Sigmoid colon (tissue), 4 donors: Measurements from ENCODE around the gene BST2.

Experiments
- EP300 ChIP-seq, 4 donors: sonication (generic); formaldehyde crosslinking; IDR thresholded peaks; one replicate each; pipeline ENCODE4 v1.6.1; 2017; ENCODE audit warnings: antibody characterized with exemption in 4 of 4
- POLR2AphosphoS5 ChIP-seq, 4 donors: sonication (generic); formaldehyde crosslinking; IDR thresholded peaks; one replicate each; pipeline ENCODE4 v1.6.1; 2017; ENCODE audit warnings: antibody characterized with exemption in 4 of 4
- TF ChIP-seq, protein P1 (sequence below), 4 experiments: fragments of 450-650 bp in 3 of 4; fragments of 200-600 bp in 1 of 4; IDR thresholded peaks; one replicate each; pipeline ENCODE4 v1.5.1; 2016 to 2019; ENCODE audit warnings: antibody characterized with exemption in 4 of 4, mild to moderate bottlenecking in 3 of 4, moderate library complexity in 2 of 4

DNA sequence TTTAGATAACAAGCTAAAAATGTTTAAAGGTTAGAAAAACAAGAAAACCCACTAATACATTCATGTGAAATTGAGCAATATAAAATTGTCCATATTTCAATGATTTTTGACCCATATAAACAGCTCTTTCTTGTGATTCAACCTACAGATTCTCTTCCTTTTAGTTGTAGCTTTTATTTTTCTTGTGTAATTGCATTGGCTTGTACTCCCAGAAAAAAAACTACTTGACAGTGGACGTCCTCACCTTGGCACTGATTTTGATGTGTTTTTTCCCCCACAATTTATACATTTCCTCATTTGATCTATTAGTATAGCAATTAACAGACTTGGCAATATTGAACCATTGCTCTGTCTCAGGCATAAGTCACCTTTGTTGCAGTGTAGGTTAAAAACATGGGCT, 16.1 kb downstream of the BST2 start:
- TF ChIP-seq POLR2AphosphoS5 (IDR thresholded peaks at IDR 0.05) (no peak), EP300 (IDR thresholded peaks at IDR 0.05) (no peak)
- TF ChIP-seq, protein P1, sequence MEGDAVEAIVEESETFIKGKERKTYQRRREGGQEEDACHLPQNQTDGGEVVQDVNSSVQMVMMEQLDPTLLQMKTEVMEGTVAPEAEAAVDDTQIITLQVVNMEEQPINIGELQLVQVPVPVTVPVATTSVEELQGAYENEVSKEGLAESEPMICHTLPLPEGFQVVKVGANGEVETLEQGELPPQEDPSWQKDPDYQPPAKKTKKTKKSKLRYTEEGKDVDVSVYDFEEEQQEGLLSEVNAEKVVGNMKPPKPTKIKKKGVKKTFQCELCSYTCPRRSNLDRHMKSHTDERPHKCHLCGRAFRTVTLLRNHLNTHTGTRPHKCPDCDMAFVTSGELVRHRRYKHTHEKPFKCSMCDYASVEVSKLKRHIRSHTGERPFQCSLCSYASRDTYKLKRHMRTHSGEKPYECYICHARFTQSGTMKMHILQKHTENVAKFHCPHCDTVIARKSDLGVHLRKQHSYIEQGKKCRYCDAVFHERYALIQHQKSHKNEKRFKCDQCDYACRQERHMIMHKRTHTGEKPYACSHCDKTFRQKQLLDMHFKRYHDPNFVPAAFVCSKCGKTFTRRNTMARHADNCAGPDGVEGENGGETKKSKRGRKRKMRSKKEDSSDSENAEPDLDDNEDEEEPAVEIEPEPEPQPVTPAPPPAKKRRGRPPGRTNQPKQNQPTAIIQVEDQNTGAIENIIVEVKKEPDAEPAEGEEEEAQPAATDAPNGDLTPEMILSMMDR (IDR thresholded peaks at IDR 0.05), result no peak
